SK-N-SH (cell line): ENCODE measurements around the gene AKT3. TPM values are rescaled to one million over a fixed set of nuclear protein-coding genes. Genes with fewer than 3 reads are reported as not detected.

Experiments used
- CTCF ChIA-PET: fragments of 300-600, 350-600 bp; formaldehyde crosslinking; extraction: SDS; loops from one replicate; lab custom pipeline; 2021; lab: Yijun Ruan, JAX
- POLR2A ChIA-PET: fragments of 350-600 bp; sonication (Branson Sonifier 250); formaldehyde crosslinking; extraction: SDS; loops from one replicate; lab custom pipeline; 2020; ENCODE audit warnings: antibody characterized with exemption, inconsistent platforms; lab: Yijun Ruan, JAX
- DNase-seq: peaks from one replicate; pipeline ENCODE4 v3.0.0; 2012
- H2AFZ ChIP-seq: fragments of 200-600 bp; sonication (generic); 2 replicates; pipeline ENCODE4 v1.8.1; 2016; ENCODE audit warnings: antibody characterized with exemption, mild to moderate bottlenecking, low read depth
- H3F3A ChIP-seq: fragments of 200-600 bp; sonication (generic); replicated peaks from 2 replicates; pipeline ENCODE3; 2016; ENCODE audit warnings: antibody characterized with exemption, mild to moderate bottlenecking; ENCODE audit not compliant: insufficient read depth
- H3K27ac ChIP-seq, 2 experiments: fragments of 200-500 bp in 1 of 2; fragments of 200-600 bp in 1 of 2; sonication (Bioruptor generic) in 1 of 2; sonication (generic), shearing (Covaris generic) in 1 of 2; 2 replicates each; pipeline versions ENCODE4 v1.5.1 to v1.6.1; 2014 to 2016; ENCODE audit warnings: low read depth in 2 of 2, inconsistent platforms in 1 of 2, low read length in 1 of 2, mild to moderate bottlenecking in 1 of 2, mixed read lengths in 1 of 2
- H3K27me3 ChIP-seq: fragments of 200-600 bp; sonication (generic), shearing (Covaris generic); 2 replicates; pipeline ENCODE4 v1.6.1; 2016; ENCODE audit warnings: mixed run types; ENCODE audit not compliant: insufficient read depth
- H3K36me3 ChIP-seq, 2 experiments: fragments of 200-500 bp in 1 of 2; fragments of 200-600 bp in 1 of 2; sonication (Bioruptor generic) in 1 of 2; sonication (generic) in 1 of 2; replicated peaks in 1 of 2; 2 replicates each; pipeline versions ENCODE3 to v1.5.1; 2014 to 2016; ENCODE audit warnings: low read length in 1 of 2, mild to moderate bottlenecking in 1 of 2; ENCODE audit not compliant: insufficient read depth in 2 of 2, control insufficient read depth in 1 of 2
- H3K4me1 ChIP-seq, 2 experiments: fragments of 200-500 bp in 1 of 2; fragments of 200-600 bp in 1 of 2; sonication (Bioruptor generic) in 1 of 2; sonication (generic), shearing (Covaris generic) in 1 of 2; 2 replicates each; pipeline versions ENCODE4 v1.5.1 to v1.6.1; 2014 to 2016; ENCODE audit warnings: low read depth in 1 of 2, low read length in 1 of 2, mixed run types in 1 of 2; ENCODE audit not compliant: insufficient read depth in 2 of 2, control insufficient read depth in 1 of 2
- H3K4me2 ChIP-seq: fragments of 200-600 bp; sonication (generic), shearing (Covaris generic); 2 replicates; pipeline ENCODE4 v1.6.1; 2017; ENCODE audit warnings: mixed run types
- H3K4me3 ChIP-seq, 2 experiments: fragments of 200-500 bp in 1 of 2; fragments of 200-600 bp in 1 of 2; sonication (Bioruptor generic) in 1 of 2; sonication (generic), shearing (Covaris generic) in 1 of 2; 2 replicates each; pipeline versions ENCODE4 v1.5.1 to v1.8.1; 2014 to 2016; ENCODE audit warnings: low read depth in 2 of 2, inconsistent platforms in 1 of 2, low read length in 1 of 2, mild to moderate bottlenecking in 1 of 2, mixed read lengths in 1 of 2, moderate library complexity in 1 of 2
- H3K79me2 ChIP-seq: fragments of 200-600 bp; sonication (generic); 2 replicates; pipeline ENCODE4 v1.8.1; 2017; ENCODE audit warnings: mild to moderate bottlenecking; ENCODE audit not compliant: insufficient read depth
- H3K9ac ChIP-seq: fragments of 200-600 bp; sonication (generic); 2 replicates; pipeline ENCODE4 v1.6.1; 2017; ENCODE audit warnings: mixed run types
- H3K9me2 ChIP-seq: fragments of 200-600 bp; sonication (generic); 2 replicates; pipeline ENCODE4 v1.6.1; 2017; ENCODE audit warnings: mixed run types
- H3K9me3 ChIP-seq: fragments of 200-600 bp; sonication (generic); 2 replicates; pipeline ENCODE4 v1.6.1; 2017; ENCODE audit warnings: mixed run types, mild to moderate bottlenecking, moderate library complexity
- H4K20me1 ChIP-seq: fragments of 200-600 bp; sonication (generic); 2 replicates; pipeline ENCODE4 v1.6.1; 2017; ENCODE audit warnings: mild to moderate bottlenecking, mixed run types; ENCODE audit not compliant: insufficient read depth
- CTCF ChIP-seq: fragments of 200-600 bp; sonication (generic); IDR thresholded peaks from 2 replicates; pipeline ENCODE4 v1.6.1; 2017; ENCODE audit warnings: antibody characterized with exemption, mild to moderate bottlenecking, moderate library complexity
- FOSL2 ChIP-seq: IDR thresholded peaks from 2 replicates; pipeline ENCODE4 v1.4.0; 2012; ENCODE audit warnings: low read depth, mild to moderate bottlenecking, moderate library complexity, borderline replicate concordance
- GATA2 ChIP-seq: sonication (generic); formaldehyde crosslinking; IDR thresholded peaks from 2 replicates; pipeline ENCODE4 v1.5.0; 2020; ENCODE audit warnings: mild to moderate bottlenecking, missing genetic modification reagents
- IRF3 ChIP-seq: fragments of 150-350 bp; IDR thresholded peaks from 2 replicates; pipeline ENCODE4 v1.6.1; 2016; ENCODE audit warnings: mild to moderate bottlenecking, low read depth, low read length
- JUND ChIP-seq: IDR thresholded peaks from 2 replicates; pipeline ENCODE4 v1.4.0; 2012
- MEF2A ChIP-seq: IDR thresholded peaks from 2 replicates; pipeline ENCODE4 v1.4.0; 2012; ENCODE audit warnings: low read depth, borderline replicate concordance
- MXI1 ChIP-seq: IDR thresholded peaks from 2 replicates; pipeline ENCODE4 v1.6.1; 2012; ENCODE audit warnings: mild to moderate bottlenecking, low read depth, low read length, improper control_type of control experiment
- NFIC ChIP-seq: IDR thresholded peaks from 2 replicates; pipeline ENCODE4 v1.4.0; 2012; ENCODE audit warnings: borderline replicate concordance
- NRF1 ChIP-seq: IDR thresholded peaks from 2 replicates; pipeline ENCODE4 v1.6.1; 2012; ENCODE audit warnings: low read depth, mild to moderate bottlenecking, low read length
- POLR2AphosphoS5 ChIP-seq: IDR thresholded peaks from 2 replicates; pipeline ENCODE4 v1.6.1; 2012; ENCODE audit warnings: low read depth, low read length
- RAD21 ChIP-seq: IDR thresholded peaks from 2 replicates; pipeline ENCODE4 v1.6.1; 2012; ENCODE audit warnings: mild to moderate bottlenecking, low read length
- RCOR1 ChIP-seq: fragments of 150-350 bp; IDR thresholded peaks from 2 replicates; pipeline ENCODE4 v1.6.1; 2017; ENCODE audit warnings: antibody characterized with exemption, low read length
- RFX5 ChIP-seq: IDR thresholded peaks from 2 replicates; pipeline ENCODE4 v1.6.1; 2012; ENCODE audit warnings: mild to moderate bottlenecking, improper control_type of control experiment, low read length
- TAF1 ChIP-seq: IDR thresholded peaks from 2 replicates; pipeline ENCODE4 v1.6.1; 2012; ENCODE audit warnings: low read depth, mild to moderate bottlenecking, low read length, moderate library complexity, borderline replicate concordance
- TCF12 ChIP-seq: IDR thresholded peaks from 2 replicates; pipeline ENCODE4 v1.4.0; 2012
- TEAD4 ChIP-seq: IDR thresholded peaks from 2 replicates; pipeline ENCODE4 v1.4.0; 2012; ENCODE audit warnings: mild to moderate bottlenecking, borderline replicate concordance; ENCODE audit not compliant: insufficient read depth
- USF1 ChIP-seq: IDR thresholded peaks from 2 replicates; pipeline ENCODE4 v1.4.0; 2012; ENCODE audit warnings: low read depth, borderline replicate concordance
- YY1 ChIP-seq: IDR thresholded peaks from 2 replicates; pipeline ENCODE4 v1.4.0; 2012; ENCODE audit warnings: low read depth, mild to moderate bottlenecking
- WGBS: methylation state at CpG from one replicate; pipeline ENCODE4 v1.1.6; 2017; ENCODE audit warnings: low lambda C conversion rate; 5-methylcytosine and 5-hydroxymethylcytosine counted together
- polyA plus RNA-seq, 3 experiments: library from polyadenylated mRNA; depleted of rRNA; stranded (reverse); fragments of >200 nt; gene quantifications; 2 replicates each; pipeline ENCODE4 v1.2.3, GENCODE V29; 2012
- TF ChIP-seq, protein P1 (sequence below): IDR thresholded peaks from 2 replicates; pipeline ENCODE4 v1.4.0; 2012; ENCODE audit warnings: low read depth, borderline replicate concordance
- TF ChIP-seq, protein P2 (sequence below): IDR thresholded peaks from 2 replicates; pipeline ENCODE4; 2012

The AKT3 gene
- polyA plus RNA-seq, 1 of the 3 experiments (the other 2 are of a cell fraction), result 12.7 TPM

GRCh38 chr1:243623841-243624240 lies 226.2 kb downstream of the AKT3 start:
- WGBS, result 91% methylated on average over 2 of the region's 2 CpGs
- Histone ChIP-seq H3K36me3 (peaks cover 32 to 65% of the 10 kb centered on the region in 2 experiments), H4K20me1 (no peaks in the 10 kb centered on the region), H3K4me1 (no peaks in the 10 kb centered on the region), H2AFZ (no peak overlapping the region), H3K9ac (no peak overlapping the region), H3K79me2 (peaks cover 8% of the 10 kb centered on the region; the same call in 1 of the 2 replicates), H3K4me3 (no peak overlapping the region), H3K9me3 (no peaks in the 10 kb centered on the region), H3K4me2 (no peak overlapping the region), H3F3A (no peaks in the 10 kb centered on the region), H3K9me2 (no peaks in the 10 kb centered on the region), H3K27ac (no peak overlapping the region), H3K27me3 (no peaks in the 10 kb centered on the region)
- POLR2A ChIA-PET, result no interaction called here
- TF ChIP-seq RCOR1 (no peak), TAF1 (no peak), RAD21 (no peak), FOSL2 (no peak), NFIC (no peak), USF1 (no peak), NRF1 (no peak), MXI1 (no peak), TCF12 (no peak), MEF2A (no peak), IRF3 (no peak), TEAD4 (no peak), CTCF (no peak), POLR2AphosphoS5 (no peak), YY1 (no peak), RFX5 (no peak), JUND (no peak), GATA2 (CRISPR knock-in tag) (no peak)
- TF ChIP-seq, protein P1, sequence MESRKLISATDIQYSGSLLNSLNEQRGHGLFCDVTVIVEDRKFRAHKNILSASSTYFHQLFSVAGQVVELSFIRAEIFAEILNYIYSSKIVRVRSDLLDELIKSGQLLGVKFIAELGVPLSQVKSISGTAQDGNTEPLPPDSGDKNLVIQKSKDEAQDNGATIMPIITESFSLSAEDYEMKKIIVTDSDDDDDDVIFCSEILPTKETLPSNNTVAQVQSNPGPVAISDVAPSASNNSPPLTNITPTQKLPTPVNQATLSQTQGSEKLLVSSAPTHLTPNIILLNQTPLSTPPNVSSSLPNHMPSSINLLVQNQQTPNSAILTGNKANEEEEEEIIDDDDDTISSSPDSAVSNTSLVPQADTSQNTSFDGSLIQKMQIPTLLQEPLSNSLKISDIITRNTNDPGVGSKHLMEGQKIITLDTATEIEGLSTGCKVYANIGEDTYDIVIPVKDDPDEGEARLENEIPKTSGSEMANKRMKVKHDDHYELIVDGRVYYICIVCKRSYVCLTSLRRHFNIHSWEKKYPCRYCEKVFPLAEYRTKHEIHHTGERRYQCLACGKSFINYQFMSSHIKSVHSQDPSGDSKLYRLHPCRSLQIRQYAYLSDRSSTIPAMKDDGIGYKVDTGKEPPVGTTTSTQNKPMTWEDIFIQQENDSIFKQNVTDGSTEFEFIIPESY, result no peak
- TF ChIP-seq, protein P2, sequence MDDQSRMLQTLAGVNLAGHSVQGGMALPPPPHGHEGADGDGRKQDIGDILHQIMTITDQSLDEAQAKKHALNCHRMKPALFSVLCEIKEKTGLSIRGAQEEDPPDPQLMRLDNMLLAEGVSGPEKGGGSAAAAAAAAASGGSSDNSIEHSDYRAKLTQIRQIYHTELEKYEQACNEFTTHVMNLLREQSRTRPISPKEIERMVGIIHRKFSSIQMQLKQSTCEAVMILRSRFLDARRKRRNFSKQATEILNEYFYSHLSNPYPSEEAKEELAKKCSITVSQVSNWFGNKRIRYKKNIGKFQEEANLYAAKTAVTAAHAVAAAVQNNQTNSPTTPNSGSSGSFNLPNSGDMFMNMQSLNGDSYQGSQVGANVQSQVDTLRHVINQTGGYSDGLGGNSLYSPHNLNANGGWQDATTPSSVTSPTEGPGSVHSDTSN, result no peak
- TF ChIP-seq, all 33 proteins: peak for 0
- DNase-seq, result no peak
- CTCF ChIA-PET, result no interaction called here
